Motor neuron (in vitro differentiated cells): ENCODE results near the gene TBC1D23. TPM values are rescaled to one million over a fixed set of nuclear protein-coding genes. Genes with fewer than 3 reads are reported as not detected.

Source experiments
- ATAC-seq, 8 experiments: fragments of 200-7000 bp; cut with Tn5 transposase; replicated peaks in 6 of 8; 2 replicates each; pipeline ENCODE4 v1.8.0; 2021; ENCODE audit warnings: mild to moderate bottlenecking in 8 of 8, moderate library complexity in 8 of 8
- H3K27ac ChIP-seq, 2 donors: fragments of 250-450 bp; sonication (Bioruptor Pico); 2 replicates each; pipeline ENCODE4 v1.9.0; 2021; ENCODE audit warnings: antibody characterized with exemption in 2 of 2, mild to moderate bottlenecking in 2 of 2, moderate library complexity in 1 of 2
- H3K4me1 ChIP-seq, 2 donors: fragments of 250-450 bp; sonication (Bioruptor Pico); replicated peaks in 1 of 2; 2 replicates each; pipeline ENCODE4 v1.6.1; 2021; ENCODE audit warnings: antibody characterized with exemption in 2 of 2, mild to moderate bottlenecking in 2 of 2, moderate library complexity in 1 of 2
- H3K4me3 ChIP-seq, 5 donors: fragments of 250-450 bp; sonication (Bioruptor Pico); 2 replicates each; pipeline ENCODE4 v1.9.0; 2021; ENCODE audit warnings: antibody characterized with exemption in 5 of 5, mild to moderate bottlenecking in 5 of 5, moderate library complexity in 4 of 5
- WGBS, 10 experiments: fragments of 450-650 bp; shearing (Covaris generic); methylation state at CpG; one replicate each; pipeline ENCODE4 v1.0.0; 2022; 5-methylcytosine and 5-hydroxymethylcytosine counted together
- in situ Hi-C, 9 experiments: fragments of 400-800 bp; cut with MboI; loops; one replicate each; pipeline ENCODE4 v1.15.0; 2021; ENCODE audit warnings: low sequenced_read_pairs in 9 of 9, low pct_unique_long_range_greater_than_20kb in 2 of 9; ENCODE audit not compliant: unreplicated experiment in 9 of 9
- total RNA-seq, 8 experiments: library from RNA; unstranded; fragments of 300-600 nt; gene quantifications; 2 replicates each; pipeline versions ENCODE4 v1.2.3 to v1.2.4, GENCODE V29; 2022

TBC1D23 gene
- total RNA-seq, 8 experiments from 2014 or later: 24.5 to 52.3 (median 40.4) TPM

GRCh38 chr3:100370756-100371155 lies 110.0 kb downstream of the TBC1D23 start:
- no peak overlapping the region for H3K27ac ChIP-seq
- ATAC-seq: no peak
- no peaks in the 10 kb centered on the region for H3K4me1 ChIP-seq
- WGBS, 10 experiments: 60 to 100% (median 80%) methylated on average over 1 of the region's 1 CpG; no CpG with 5 or more reads in 3 of the 10 experiments
- in situ Hi-C loops: no loop called here
- H3K4me3 ChIP-seq: no peak overlapping the region

GRCh38 chr3:100374521-100374920 lies 113.7 kb downstream of the TBC1D23 start:
- no peak overlapping the region for H3K4me3 ChIP-seq
- H3K27ac ChIP-seq: no peak overlapping the region
- ATAC-seq: no peak
- H3K4me1 ChIP-seq: no peaks in the 10 kb centered on the region
- in situ Hi-C loops: no loop called here

Other genes with a start within 250 kb of the TBC1D23 start
- 10 to 100 TPM in 3 of 8 experiments, 1 to 10 TPM in 5; 2.2 to 31.1 (median 6.3) TPM for gene FILIP1L, start 146.5 kb upstream of the TBC1D23 start, total RNA-seq
- 10 to 100 TPM in 6 of 8 experiments, 1 to 10 TPM in 2; 5.6 to 80.0 (median 17.8) TPM for gene NIT2, start 73.8 kb downstream of the TBC1D23 start, total RNA-seq
- gene TOMM70, start 140.1 kb downstream of the TBC1D23 start, total RNA-seq: 10 to 100 TPM; 53.1 to 72.5 (median 60.7) TPM
- gene LNP1, start 140.5 kb downstream of the TBC1D23 start, total RNA-seq: 10 to 100 TPM in 4 of 8 experiments, 1 to 10 TPM in 4; 1.1 to 18.3 (median 10.7) TPM
- gene TMEM45A, start 231.6 kb downstream of the TBC1D23 start, total RNA-seq: 10 to 100 TPM in 6 of 8 experiments, under 1 TPM in 2; 0.31 to 40.2 (median 23.0) TPM